Sigmoid colon (tissue), 4 donors: Measurements from ENCODE around the gene KLHL29.

Source experiments
- EP300 ChIP-seq, 4 donors: sonication (generic); formaldehyde crosslinking; IDR thresholded peaks; one replicate each; pipeline ENCODE4 v1.6.1; 2017; ENCODE audit warnings: antibody characterized with exemption in 4 of 4
- POLR2AphosphoS5 ChIP-seq, 4 donors: sonication (generic); formaldehyde crosslinking; IDR thresholded peaks; one replicate each; pipeline ENCODE4 v1.6.1; 2017; ENCODE audit warnings: antibody characterized with exemption in 4 of 4
- TF ChIP-seq, protein P1 (sequence below), 4 experiments: fragments of 450-650 bp in 3 of 4; fragments of 200-600 bp in 1 of 4; IDR thresholded peaks; one replicate each; pipeline ENCODE4 v1.5.1; 2016 to 2019; ENCODE audit warnings: antibody characterized with exemption in 4 of 4, mild to moderate bottlenecking in 3 of 4, moderate library complexity in 2 of 4

DNA sequence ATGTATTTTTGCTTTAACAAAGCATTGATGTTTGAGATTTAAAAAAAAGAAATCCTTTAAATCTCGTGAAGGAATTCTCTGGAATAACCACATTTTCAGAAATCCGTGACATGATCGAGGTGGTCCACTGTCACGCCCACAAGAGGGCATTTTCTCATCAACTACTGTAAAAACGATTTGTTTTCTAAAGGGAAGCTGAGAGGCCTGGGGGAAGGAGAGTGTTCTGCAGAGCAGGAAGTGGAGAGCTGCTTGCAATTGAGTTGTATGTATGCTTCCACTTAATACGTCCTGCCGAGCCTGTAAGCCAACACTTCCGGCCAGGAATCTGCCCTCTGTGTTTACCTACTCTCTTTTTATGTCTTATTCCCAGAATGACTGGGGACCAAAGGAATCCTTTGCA lies 19.4 kb downstream of the KLHL29 start:
- TF ChIP-seq EP300 (IDR thresholded peaks at IDR 0.05) (no peak), POLR2AphosphoS5 (IDR thresholded peaks at IDR 0.05) (peak in 1 of 4 donors; percentile 4)
- TF ChIP-seq, protein P1, sequence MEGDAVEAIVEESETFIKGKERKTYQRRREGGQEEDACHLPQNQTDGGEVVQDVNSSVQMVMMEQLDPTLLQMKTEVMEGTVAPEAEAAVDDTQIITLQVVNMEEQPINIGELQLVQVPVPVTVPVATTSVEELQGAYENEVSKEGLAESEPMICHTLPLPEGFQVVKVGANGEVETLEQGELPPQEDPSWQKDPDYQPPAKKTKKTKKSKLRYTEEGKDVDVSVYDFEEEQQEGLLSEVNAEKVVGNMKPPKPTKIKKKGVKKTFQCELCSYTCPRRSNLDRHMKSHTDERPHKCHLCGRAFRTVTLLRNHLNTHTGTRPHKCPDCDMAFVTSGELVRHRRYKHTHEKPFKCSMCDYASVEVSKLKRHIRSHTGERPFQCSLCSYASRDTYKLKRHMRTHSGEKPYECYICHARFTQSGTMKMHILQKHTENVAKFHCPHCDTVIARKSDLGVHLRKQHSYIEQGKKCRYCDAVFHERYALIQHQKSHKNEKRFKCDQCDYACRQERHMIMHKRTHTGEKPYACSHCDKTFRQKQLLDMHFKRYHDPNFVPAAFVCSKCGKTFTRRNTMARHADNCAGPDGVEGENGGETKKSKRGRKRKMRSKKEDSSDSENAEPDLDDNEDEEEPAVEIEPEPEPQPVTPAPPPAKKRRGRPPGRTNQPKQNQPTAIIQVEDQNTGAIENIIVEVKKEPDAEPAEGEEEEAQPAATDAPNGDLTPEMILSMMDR (IDR thresholded peaks at IDR 0.05): peak in 2 of 4 experiments; percentile 14 to 20
